22Rv1 (cell line): ENCODE results near the gene MYO18B.

Experiments
- CTCF ChIP-seq: fragments of 450-650 bp; IDR thresholded peaks from 2 replicates; pipeline ENCODE4 v1.5.1; 2017; ENCODE audit warnings: mild to moderate bottlenecking
- ZFX ChIP-seq: fragments of 450-650 bp; IDR thresholded peaks from 2 replicates; pipeline ENCODE4 v1.6.1; 2017; ENCODE audit warnings: antibody characterized with exemption, borderline replicate concordance

- TF ChIP-seq CTCF (no peak), ZFX (no peak)
These were observed 97.8 kb downstream of the MYO18B start for GRCh38 chr22:25839755-25840154.
